Stimulated activated naive CD8-positive, alpha-beta T cell treated with anti-CD3 and anti-CD28 coated beads, Interleukin-15, Interleukin-2, amounts not matched to agents 100 ng/mL and 50 ng/mL, for 24 hours (primary cell): ENCODE measurements around the gene PRDM16.

Source experiments
- H3K27ac Mint-ChIP-seq: one replicate; pipeline ENCODE4 v1.8.0; 2021; ENCODE audit warnings: mild to moderate bottlenecking, mixed read lengths
- H3K27me3 Mint-ChIP-seq: one replicate; pipeline ENCODE4 v1.8.0; 2021; ENCODE audit warnings: mixed read lengths
- H3K36me3 Mint-ChIP-seq: one replicate; pipeline ENCODE4 v1.8.0; 2021; ENCODE audit warnings: low read depth, mixed read lengths
- H3K4me1 Mint-ChIP-seq: one replicate; pipeline ENCODE4 v1.8.0; 2021; ENCODE audit warnings: low read depth, mixed read lengths
- H3K4me3 Mint-ChIP-seq: one replicate; pipeline ENCODE4 v1.8.0; 2021; ENCODE audit warnings: mild to moderate bottlenecking, mixed read lengths
- H3K9me3 Mint-ChIP-seq: one replicate; pipeline ENCODE4 v1.8.0; 2021; ENCODE audit warnings: mixed read lengths

Gene PRDM16

GRCh38 chr1:3364551-3364950, 295.5 kb downstream of the PRDM16 start:
- Mint-ChIP-seq H3K27ac (no peak overlapping the region), H3K36me3 (no peaks in the 10 kb centered on the region), H3K27me3 (peaks cover 12% of the 10 kb centered on the region), H3K9me3 (no peaks in the 10 kb centered on the region), H3K4me1 (no peaks in the 10 kb centered on the region), H3K4me3 (no peak overlapping the region)

GRCh38 chr1:3364983-3365382, 296.0 kb downstream of the PRDM16 start:
- H3K4me3 Mint-ChIP-seq = no peak overlapping the region
- H3K27ac Mint-ChIP-seq = no peak overlapping the region
- peaks cover 12% of the 10 kb centered on the region for H3K27me3 Mint-ChIP-seq
- H3K36me3 Mint-ChIP-seq = no peaks in the 10 kb centered on the region
- no peaks in the 10 kb centered on the region for H3K9me3 Mint-ChIP-seq
- no peaks in the 10 kb centered on the region for H3K4me1 Mint-ChIP-seq

GRCh38 chr1:3365523-3366125, 296.6 kb downstream of the PRDM16 start:
- Mint-ChIP-seq H3K27ac (no peak overlapping the region), H3K9me3 (no peaks in the 10 kb centered on the region), H3K27me3 (peaks cover 12% of the 10 kb centered on the region), H3K36me3 (no peaks in the 10 kb centered on the region), H3K4me1 (no peaks in the 10 kb centered on the region), H3K4me3 (no peak overlapping the region)

GRCh38 chr1:3366126-3367051, 297.4 kb downstream of the PRDM16 start:
- Mint-ChIP-seq H3K4me1 (no peaks in the 10 kb centered on the region), H3K36me3 (no peaks in the 10 kb centered on the region), H3K27ac (no peak overlapping the region), H3K27me3 (peaks cover 12% of the 10 kb centered on the region), H3K4me3 (no peak overlapping the region), H3K9me3 (no peaks in the 10 kb centered on the region)

GRCh38 chr1:3367376-3367775, 298.4 kb downstream of the PRDM16 start:
- Mint-ChIP-seq H3K36me3 (no peaks in the 10 kb centered on the region), H3K4me3 (no peak overlapping the region), H3K4me1 (peaks cover 8% of the 10 kb centered on the region), H3K27me3 (peaks cover 9% of the 10 kb centered on the region), H3K27ac (no peak overlapping the region), H3K9me3 (no peaks in the 10 kb centered on the region)

GRCh38 chr1:3368059-3368458, 299.1 kb downstream of the PRDM16 start:
- Mint-ChIP-seq H3K36me3 (no peaks in the 10 kb centered on the region), H3K4me3 (no peak overlapping the region), H3K9me3 (no peaks in the 10 kb centered on the region), H3K4me1 (peaks cover 14% of the 10 kb centered on the region), H3K27ac (no peak overlapping the region), H3K27me3 (peaks cover 9% of the 10 kb centered on the region)

GRCh38 chr1:3368711-3369445, 299.9 kb downstream of the PRDM16 start:
- Mint-ChIP-seq H3K4me1 (peaks cover 16% of the 10 kb centered on the region), H3K4me3 (no peak overlapping the region), H3K9me3 (no peaks in the 10 kb centered on the region), H3K27me3 (peaks cover 5% of the 10 kb centered on the region), H3K36me3 (no peaks in the 10 kb centered on the region), H3K27ac (no peak overlapping the region)

GRCh38 chr1:3369446-3370076, 300.6 kb downstream of the PRDM16 start:
- Mint-ChIP-seq H3K27me3 (peaks cover 3% of the 10 kb centered on the region), H3K27ac (no peak overlapping the region), H3K4me3 (no peak overlapping the region), H3K36me3 (no peaks in the 10 kb centered on the region), H3K9me3 (no peaks in the 10 kb centered on the region), H3K4me1 (peaks cover 16% of the 10 kb centered on the region)

- H3K9me3 Mint-ChIP-seq = no peaks in the 10 kb centered on the region
- no peaks in the 10 kb centered on the region for H3K36me3 Mint-ChIP-seq
- peaks cover 16% of the 10 kb centered on the region for H3K4me1 Mint-ChIP-seq
- H3K27me3 Mint-ChIP-seq = peaks cover 9% of the 10 kb centered on the region
- no peak overlapping the region for H3K27ac Mint-ChIP-seq
- no peak overlapping the region for H3K4me3 Mint-ChIP-seq
Observed at GRCh38 chr1:3370856-3371703, 302.1 kb downstream of the PRDM16 start.

- no peaks in the 10 kb centered on the region for H3K36me3 Mint-ChIP-seq
- H3K4me1 Mint-ChIP-seq = peaks cover 16% of the 10 kb centered on the region
- no peak overlapping the region for H3K27ac Mint-ChIP-seq
- peaks cover 9% of the 10 kb centered on the region for H3K27me3 Mint-ChIP-seq
- no peaks in the 10 kb centered on the region for H3K9me3 Mint-ChIP-seq
- no peak overlapping the region for H3K4me3 Mint-ChIP-seq
Observed at GRCh38 chr1:3372317-3372716, 303.3 kb downstream of the PRDM16 start.

- H3K9me3 Mint-ChIP-seq = no peaks in the 10 kb centered on the region
- H3K27ac Mint-ChIP-seq = no peak overlapping the region
- peaks cover 16% of the 10 kb centered on the region for H3K4me1 Mint-ChIP-seq
- no peak overlapping the region for H3K4me3 Mint-ChIP-seq
- H3K27me3 Mint-ChIP-seq = peaks cover 9% of the 10 kb centered on the region
- no peaks in the 10 kb centered on the region for H3K36me3 Mint-ChIP-seq
Observed at GRCh38 chr1:3373175-3373574, 304.2 kb downstream of the PRDM16 start.

- Mint-ChIP-seq H3K4me1 (peaks cover 16% of the 10 kb centered on the region), H3K27me3 (peaks cover 6% of the 10 kb centered on the region), H3K9me3 (no peaks in the 10 kb centered on the region), H3K4me3 (no peak overlapping the region), H3K36me3 (no peaks in the 10 kb centered on the region), H3K27ac (no peak overlapping the region)
Observed at GRCh38 chr1:3373700-3374405, 304.9 kb downstream of the PRDM16 start.

GRCh38 chr1:3375245-3375644, 306.2 kb downstream of the PRDM16 start:
- Mint-ChIP-seq H3K36me3 (no peaks in the 10 kb centered on the region), H3K4me1 (peaks cover 16% of the 10 kb centered on the region), H3K27me3 (peaks cover 6% of the 10 kb centered on the region)

More at GRCh38 chr1:3375245-3375644, 306.2 kb downstream of the PRDM16 start:
- Mint-ChIP-seq H3K4me3 (no peak overlapping the region), H3K27ac (no peak overlapping the region), H3K9me3 (no peaks in the 10 kb centered on the region)
